H1 (cell line): ENCODE results near the gene KBTBD12. TPM values are rescaled to one million over a fixed set of nuclear protein-coding genes. Genes with fewer than 3 reads are reported as not detected.

Experiments used
- CTCF ChIA-PET: fragments of 300-600 bp; sonication (Branson Sonifier 250); formaldehyde crosslinking; loops from one replicate; lab custom pipeline; 2021; ENCODE audit not compliant: partially characterized antibody; lab: Charles Lee
- POLR2A ChIA-PET: fragments of 300-600 bp; sonication (Branson Sonifier 250); formaldehyde crosslinking; loops from one replicate; lab custom pipeline; 2021; ENCODE audit warnings: inconsistent platforms; ENCODE audit not compliant: partially characterized antibody; lab: Charles Lee
- DNase-seq, 2 experiments: peaks; one replicate each; pipeline versions ENCODE4 v3.0.0 to v3.0.0-alpha.2; 2010 to 2022; ENCODE audit warnings: low spot score in 2 of 2, low read depth in 1 of 2, mixed read lengths in 1 of 2
- FAIRE-seq: peaks from 2 replicates; lab custom pipeline; 2011; peaks lifted over from hg19 to GRCh38; lab: Jason Lieb, UNC
- H2AFZ ChIP-seq: 2 replicates; pipeline ENCODE4 v1.8.1; 2012; ENCODE audit warnings: low read length, inconsistent platforms
- H2AK5ac ChIP-seq: 2 replicates; pipeline ENCODE4 v1.6.1; 2013; ENCODE audit warnings: low read depth, low read length
- H2BK120ac ChIP-seq: replicated peaks from 2 replicates; pipeline ENCODE3; 2013; ENCODE audit warnings: low read depth, low read length, inconsistent platforms
- H2BK12ac ChIP-seq: 2 replicates; pipeline ENCODE4 v1.6.1; 2013; ENCODE audit warnings: low read depth, low read length
- H2BK15ac ChIP-seq: 2 replicates; pipeline ENCODE4 v1.6.1; 2013; ENCODE audit warnings: low read length
- H2BK20ac ChIP-seq: 2 replicates; pipeline ENCODE4 v1.6.1; 2013; ENCODE audit warnings: low read length
- H2BK5ac ChIP-seq: 2 replicates; pipeline ENCODE4 v1.6.1; 2013; ENCODE audit warnings: low read depth, low read length
- H3K14ac ChIP-seq: 2 replicates; pipeline ENCODE4 v1.6.1; 2013; ENCODE audit warnings: inconsistent platforms; ENCODE audit not compliant: insufficient read length
- H3K18ac ChIP-seq: 2 replicates; pipeline ENCODE4 v1.6.1; 2013; ENCODE audit warnings: low read length; ENCODE audit errors: extremely low read depth
- H3K23ac ChIP-seq: 2 replicates; pipeline ENCODE4 v1.6.1; 2013; ENCODE audit warnings: inconsistent platforms; ENCODE audit not compliant: insufficient read length
- H3K23me2 ChIP-seq: 2 replicates; pipeline ENCODE4 v1.6.1; 2013; ENCODE audit warnings: low read depth, low read length
- H3K27ac ChIP-seq: 2 replicates; pipeline ENCODE4 v1.6.1; 2011; ENCODE audit warnings: low read depth, low read length, inconsistent platforms
- H3K27me3 ChIP-seq, 4 experiments: replicated peaks in 1 of 4; 1 replicate in 1 of 4; 2 replicates in 3 of 4; pipeline versions ENCODE4 v1.6.1 to v1.8.1; 2011 to 2013; ENCODE audit warnings: low read length in 3 of 4, mild to moderate bottlenecking in 3 of 4, inconsistent platforms in 2 of 4, mixed read lengths in 2 of 4, moderate library complexity in 1 of 4; ENCODE audit not compliant: control insufficient read depth in 3 of 4, insufficient read depth in 3 of 4; ENCODE audit errors: extremely low read depth in 1 of 4
- H3K36me3 ChIP-seq, 4 experiments: 2 replicates each; pipeline versions ENCODE4 v1.6.1 to v1.8.1; 2011 to 2013; ENCODE audit warnings: mild to moderate bottlenecking in 4 of 4, low read length in 3 of 4, moderate library complexity in 2 of 4, control low read depth in 1 of 4, inconsistent platforms in 1 of 4; ENCODE audit not compliant: insufficient read depth in 4 of 4, control insufficient read depth in 2 of 4
- H3K4ac ChIP-seq: replicated peaks from 2 replicates; pipeline ENCODE3; 2013; ENCODE audit warnings: low read length, low read depth, mixed read lengths, inconsistent platforms; ENCODE audit not compliant: insufficient read length
- H3K4me1 ChIP-seq, 4 experiments: replicated peaks in 1 of 4; 1 replicate in 1 of 4; 2 replicates in 3 of 4; pipeline versions ENCODE4 v1.6.1 to v1.8.1; 2011 to 2013; ENCODE audit warnings: low read length in 3 of 4, inconsistent platforms in 2 of 4, mixed read lengths in 1 of 4; ENCODE audit not compliant: insufficient read depth in 4 of 4, control insufficient read depth in 3 of 4
- H3K4me2 ChIP-seq, 2 experiments: 2 replicates each; pipeline versions ENCODE4 v1.6.1 to v1.8.1; 2011 to 2013; ENCODE audit warnings: low read depth in 2 of 2, low read length in 2 of 2, control low read depth in 1 of 2, inconsistent platforms in 1 of 2, mild to moderate bottlenecking in 1 of 2; ENCODE audit not compliant: insufficient read depth in 1 of 2
- H3K4me3 ChIP-seq, 4 experiments: fragments of 200-600, 300-600 bp in 1 of 4; sonication (generic), shearing (Covaris generic), sonication (Bioruptor Twin) in 1 of 4; 2 replicates each; pipeline versions ENCODE4 v1.5.1 to v1.8.1; 2011 to 2016; ENCODE audit warnings: low read length in 4 of 4, low read depth in 3 of 4, control low read depth in 2 of 4, inconsistent platforms in 2 of 4, mild to moderate bottlenecking in 2 of 4, mixed read lengths in 1 of 4, moderate library complexity in 1 of 4; ENCODE audit not compliant: insufficient read depth in 2 of 4; ENCODE audit errors: extremely low read depth in 1 of 4
- H3K56ac ChIP-seq: replicated peaks from 2 replicates; pipeline ENCODE3; 2013; ENCODE audit warnings: low read depth, mild to moderate bottlenecking, mixed read lengths, low read length, inconsistent platforms; ENCODE audit not compliant: insufficient read length
- H3K79me1 ChIP-seq: 2 replicates; pipeline ENCODE4 v1.6.1; 2013; ENCODE audit warnings: low read depth, low read length, control low read depth
- H3K79me2 ChIP-seq, 2 experiments: 2 replicates each; pipeline versions ENCODE4 v1.6.1 to v1.8.1; 2012 to 2013; ENCODE audit warnings: low read length in 2 of 2, mild to moderate bottlenecking in 2 of 2, inconsistent platforms in 1 of 2; ENCODE audit not compliant: insufficient read depth in 2 of 2, control insufficient read depth in 1 of 2
- H3K9ac ChIP-seq, 4 experiments: replicated peaks in 1 of 4; 1 replicate in 1 of 4; 2 replicates in 3 of 4; pipeline versions ENCODE4 v1.6.1 to v1.8.1; 2011 to 2013; ENCODE audit warnings: low read depth in 3 of 4, low read length in 3 of 4, control low read depth in 2 of 4, mild to moderate bottlenecking in 2 of 4, moderate library complexity in 2 of 4, inconsistent platforms in 1 of 4; ENCODE audit errors: extremely low read depth in 1 of 4
- H3K9me3 ChIP-seq, 2 experiments: 2 replicates each; pipeline versions ENCODE4 v1.6.1 to v1.8.1; 2012 to 2013; ENCODE audit warnings: mild to moderate bottlenecking in 2 of 2, moderate library complexity in 2 of 2, control low read depth in 1 of 2, inconsistent platforms in 1 of 2, low read depth in 1 of 2, low read length in 1 of 2, mixed read lengths in 1 of 2; ENCODE audit not compliant: insufficient read depth in 2 of 2
- H4K20me1 ChIP-seq, 2 experiments: replicated peaks in 1 of 2; 2 replicates each; pipeline versions ENCODE3 to v1.8.1; 2011 to 2013; ENCODE audit warnings: inconsistent platforms in 2 of 2, low read length in 2 of 2, mild to moderate bottlenecking in 1 of 2; ENCODE audit not compliant: insufficient read depth in 2 of 2, control insufficient read depth in 1 of 2
- H4K5ac ChIP-seq: 2 replicates; pipeline ENCODE4 v1.6.1; 2013; ENCODE audit warnings: low read length, low read depth, mixed read lengths, inconsistent platforms; ENCODE audit not compliant: insufficient read length
- H4K8ac ChIP-seq: 2 replicates; pipeline ENCODE4 v1.8.0; 2013; ENCODE audit warnings: mild to moderate bottlenecking, moderate library complexity, low read length, inconsistent platforms; ENCODE audit not compliant: insufficient read depth; ENCODE audit errors: extremely low read depth
- H4K91ac ChIP-seq: replicated peaks from 2 replicates; pipeline ENCODE3; 2013; ENCODE audit warnings: low read length, mixed read lengths, inconsistent platforms; ENCODE audit not compliant: insufficient read length
- CBX5 ChIP-seq: fragments of 300-800, 300-1000 bp; sonication (generic); IDR thresholded peaks from 2 replicates; pipeline ENCODE4 v1.7.1; 2016; ENCODE audit warnings: antibody characterized with exemption, low read length, low read depth
- GTF2F1 ChIP-seq: IDR thresholded peaks from 2 replicates; pipeline ENCODE4 v1.6.1; 2012; ENCODE audit warnings: low read depth, low read length, improper control_type of control experiment, borderline replicate concordance
- RFX5 ChIP-seq: IDR thresholded peaks from 2 replicates; pipeline ENCODE4 v1.6.1; 2011; ENCODE audit warnings: low read depth, low read length, improper control_type of control experiment, borderline replicate concordance
- polyA plus RNA-seq, 7 experiments: library from polyadenylated mRNA; depleted of rRNA in 3 of 7; stranded (reverse) in 5 of 7; unstranded in 2 of 7; fragments of >200 nt in 5 of 7; fragments of 200-250 nt in 2 of 7; gene quantifications; 1 replicate in 5 of 7; 2 replicates in 1 of 7; 4 replicates in 1 of 7; pipeline versions ENCODE4 v1.2.1 to v1.2.3, GENCODE V29; 2011 to 2013; ENCODE audit warnings: missing spikeins in 2 of 7, mixed read lengths in 2 of 7
- total RNA-seq: library from RNA; stranded (reverse); fragmentation: NEBNext Ultra II Directional; extraction: Animal tissue kit (Norgen Biotek cat#: 25700); gene quantifications from 2 replicates; pipeline ENCODE4 v1.2.1, GENCODE V29; 2021
- TF ChIP-seq, protein P1 (sequence below): IDR thresholded peaks from 2 replicates; pipeline ENCODE4 v1.6.1; 2012; ENCODE audit warnings: inconsistent platforms

The KBTBD12 gene
- total and polyA plus RNA-seq, 2 of the 8 experiments (the other 6 are each of a cell fraction or from before 2014, with no cell fraction given): 0.33 to 0.63 TPM

DNA sequence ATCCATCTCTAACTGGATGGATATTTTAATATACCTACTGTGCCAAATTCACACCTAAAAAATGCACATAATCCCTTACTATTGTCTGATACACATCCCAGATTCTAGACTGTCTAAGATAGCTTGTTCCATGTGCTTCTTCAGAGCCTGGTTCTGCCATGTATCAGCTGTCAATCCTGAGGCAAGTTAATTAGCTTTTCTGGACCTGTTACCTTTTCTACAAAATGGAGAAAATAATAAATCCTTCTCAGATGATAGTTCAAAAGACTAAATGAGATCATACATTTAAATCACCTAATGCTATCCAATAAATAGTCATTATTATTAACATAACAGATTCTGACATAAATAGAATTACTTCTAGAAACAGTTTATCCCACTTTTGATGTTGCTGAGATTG is 66.1 kb downstream of the KBTBD12 start:
- H3K27ac ChIP-seq: no peak overlapping the region
- no peaks in the 10 kb centered on the region for H3K79me1 ChIP-seq
- H3K4ac ChIP-seq: no peak overlapping the region
- H3K36me3 ChIP-seq: no peaks in the 10 kb centered on the region
- H3K18ac ChIP-seq: no peak overlapping the region
- no peaks in the 10 kb centered on the region for H3K79me2 ChIP-seq
- no peaks in the 10 kb centered on the region for H3K4me1 ChIP-seq
- no peak overlapping the region for H2AFZ ChIP-seq
- no peaks in the 10 kb centered on the region for H4K20me1 ChIP-seq
- H3K4me3 ChIP-seq: no peak overlapping the region
- no peak overlapping the region for H2AK5ac ChIP-seq
- FAIRE-seq (no peak), DNase-seq (no peak)
- H4K5ac ChIP-seq: no peak overlapping the region
- no peak overlapping the region for H3K14ac ChIP-seq
- H2BK15ac ChIP-seq: no peak overlapping the region
- no peaks in the 10 kb centered on the region for H3K9me3 ChIP-seq
- POLR2A ChIA-PET: no interaction called here
- H3K23me2 ChIP-seq: no peaks in the 10 kb centered on the region
- H3K56ac ChIP-seq: no peak overlapping the region
- H3K4me2 ChIP-seq: no peak overlapping the region
- H3K9ac ChIP-seq: no peak overlapping the region
- H3K27me3 ChIP-seq: no peaks in the 10 kb centered on the region
- H3K23ac ChIP-seq: no peak overlapping the region
- no peak overlapping the region for H2BK20ac ChIP-seq
- no peak overlapping the region for H2BK120ac ChIP-seq
- H2BK5ac ChIP-seq: no peak overlapping the region
- no peak overlapping the region for H2BK12ac ChIP-seq
- CTCF ChIA-PET: interaction anchor here (0.6 kb wide), 1 partner anchor 285 kb away, joined by 3 read pairs; no protein-coding TSS in a partner anchor
- H4K8ac ChIP-seq: no peak overlapping the region
- no peak for TF ChIP-seq RFX5
- no peak for TF ChIP-seq CBX5
- TF ChIP-seq GTF2F1: no peak
- TF ChIP-seq, protein P1, sequence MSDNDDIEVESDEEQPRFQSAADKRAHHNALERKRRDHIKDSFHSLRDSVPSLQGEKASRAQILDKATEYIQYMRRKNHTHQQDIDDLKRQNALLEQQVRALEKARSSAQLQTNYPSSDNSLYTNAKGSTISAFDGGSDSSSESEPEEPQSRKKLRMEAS: no peak
- TF ChIP-seq, all 59 proteins: peak for 0
- no peak overlapping the region for H4K91ac ChIP-seq
